ENCODE measurements around the gene CPSF3. TPM values are rescaled to one million over a fixed set of nuclear protein-coding genes. Genes with fewer than 3 reads are reported as not detected.
A peak's percentile ranks its signal among the peaks of the same experiment; 100 is the strongest.

CPSF3 gene
- total and polyA plus RNA-seq, 2 of the 13 experiments (the other 11 are each of a cell fraction or from before 2014, with no cell fraction given): 19.8 to 93.0 TPM

DNA sequence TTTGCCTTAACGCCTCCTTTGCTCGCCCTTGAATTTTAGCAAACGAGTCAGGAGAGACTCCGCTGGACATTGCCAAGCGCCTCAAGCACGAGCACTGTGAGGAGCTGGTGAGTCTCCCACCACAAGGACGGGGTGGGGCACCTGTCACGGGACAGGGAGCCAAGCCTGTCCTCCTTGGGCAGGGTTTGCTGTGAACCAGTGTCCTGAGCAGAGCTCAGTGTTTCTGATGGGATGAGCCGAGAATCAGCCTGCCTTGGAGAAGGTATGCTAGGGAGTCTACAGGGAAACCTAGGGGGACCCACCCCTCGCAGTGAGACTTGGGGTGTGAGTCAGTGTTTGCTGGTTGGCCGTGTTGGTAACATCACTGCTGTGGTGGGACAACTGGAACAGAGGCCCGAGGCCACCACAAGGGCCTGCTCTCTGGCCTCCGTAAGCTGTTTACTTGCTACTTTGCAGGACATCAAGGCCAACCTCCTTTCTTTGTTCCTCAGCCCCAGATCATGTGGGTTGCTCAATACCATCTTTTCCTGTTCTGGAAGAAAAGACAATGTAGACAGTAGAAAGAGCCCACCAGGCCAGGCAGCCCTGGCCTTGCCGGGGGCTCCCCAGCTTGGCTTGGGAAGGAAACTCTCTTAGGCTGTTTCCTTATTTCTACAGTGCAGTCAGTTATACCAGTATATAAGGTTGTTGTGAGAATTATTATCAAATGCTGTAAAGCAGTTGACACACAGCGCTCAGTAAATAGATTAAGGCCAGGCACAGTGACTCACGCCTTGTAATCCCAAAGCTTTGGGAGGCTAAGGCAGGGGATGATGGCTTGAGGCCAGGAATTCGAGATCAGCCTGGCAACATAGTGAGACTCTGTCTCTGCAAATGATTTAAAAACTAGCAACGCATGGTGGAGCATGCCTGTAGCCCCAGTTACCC is 42.5 kb upstream of the CPSF3 start (continued):
- TF ChIP-seq, protein P1, sequence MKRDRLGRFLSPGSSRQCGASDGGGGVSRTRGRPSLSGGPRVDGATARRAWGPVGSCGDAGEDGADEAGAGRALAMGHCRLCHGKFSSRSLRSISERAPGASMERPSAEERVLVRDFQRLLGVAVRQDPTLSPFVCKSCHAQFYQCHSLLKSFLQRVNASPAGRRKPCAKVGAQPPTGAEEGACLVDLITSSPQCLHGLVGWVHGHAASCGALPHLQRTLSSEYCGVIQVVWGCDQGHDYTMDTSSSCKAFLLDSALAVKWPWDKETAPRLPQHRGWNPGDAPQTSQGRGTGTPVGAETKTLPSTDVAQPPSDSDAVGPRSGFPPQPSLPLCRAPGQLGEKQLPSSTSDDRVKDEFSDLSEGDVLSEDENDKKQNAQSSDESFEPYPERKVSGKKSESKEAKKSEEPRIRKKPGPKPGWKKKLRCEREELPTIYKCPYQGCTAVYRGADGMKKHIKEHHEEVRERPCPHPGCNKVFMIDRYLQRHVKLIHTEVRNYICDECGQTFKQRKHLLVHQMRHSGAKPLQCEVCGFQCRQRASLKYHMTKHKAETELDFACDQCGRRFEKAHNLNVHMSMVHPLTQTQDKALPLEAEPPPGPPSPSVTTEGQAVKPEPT (CRISPR knock-in tag; IDR thresholded peaks at IDR 0.05; ENCODE audit: low read depth): peak; percentile 73; the same call in 1 of the 2 replicates
- TF ChIP-seq MXI1 (IDR thresholded peaks at IDR 0.05; ENCODE audit: borderline replicate concordance, low read depth, low read length) (no peak), ZNF496 (CRISPR knock-in tag; IDR thresholded peaks at IDR 0.05; ENCODE audit: insufficient replicate concordance) (no peak), ZNF749 (CRISPR knock-in tag; IDR thresholded peaks at IDR 0.05; ENCODE audit: borderline replicate concordance) (no peak), GATAD1 (CRISPR knock-in tag; IDR thresholded peaks at IDR 0.05) (peak; percentile 47; the same call in 1 of the 2 replicates), NAIF1 (CRISPR knock-in tag; IDR thresholded peaks at IDR 0.05; ENCODE audit: borderline replicate concordance) (no peak), DR1 (CRISPR knock-in tag; IDR thresholded peaks at IDR 0.05) (no peak), RARA (CRISPR knock-in tag; IDR thresholded peaks at IDR 0.05) (peak; percentile 46; the same call in 1 of the 2 replicates), ZZZ3 (CRISPR knock-in tag; IDR thresholded peaks at IDR 0.05; ENCODE audit: borderline replicate concordance) (0 out of 2 replicates have a peak, but pooled peaks have one; percentile 75), PHB2 (IDR thresholded peaks at IDR 0.05; ENCODE audit: partially characterized antibody) (no peak), TCF12 (IDR thresholded peaks at IDR 0.05) (no peak), TCF12 (CRISPR knock-in tag; IDR thresholded peaks at IDR 0.05) (no peak), KAT7 (CRISPR knock-in tag; IDR thresholded peaks at IDR 0.05; ENCODE audit: borderline replicate concordance) (no peak), ZNF616 (CRISPR knock-in tag; IDR thresholded peaks at IDR 0.05; ENCODE audit: low read depth) (no peak)
- TF ChIP-seq, protein P2, sequence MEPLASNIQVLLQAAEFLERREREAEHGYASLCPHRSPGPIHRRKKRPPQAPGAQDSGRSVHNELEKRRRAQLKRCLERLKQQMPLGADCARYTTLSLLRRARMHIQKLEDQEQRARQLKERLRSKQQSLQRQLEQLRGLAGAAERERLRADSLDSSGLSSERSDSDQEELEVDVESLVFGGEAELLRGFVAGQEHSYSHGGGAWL (CRISPR knock-in tag; IDR thresholded peaks at IDR 0.05): no peak
- TF ChIP-seq, protein P3, sequence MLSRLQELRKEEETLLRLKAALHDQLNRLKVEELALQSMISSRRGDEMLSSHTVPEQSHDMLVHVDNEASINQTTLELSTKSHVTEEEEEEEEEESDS (CRISPR knock-in tag; IDR thresholded peaks at IDR 0.05; ENCODE audit: borderline replicate concordance): no peak
- TF ChIP-seq, protein P4, sequence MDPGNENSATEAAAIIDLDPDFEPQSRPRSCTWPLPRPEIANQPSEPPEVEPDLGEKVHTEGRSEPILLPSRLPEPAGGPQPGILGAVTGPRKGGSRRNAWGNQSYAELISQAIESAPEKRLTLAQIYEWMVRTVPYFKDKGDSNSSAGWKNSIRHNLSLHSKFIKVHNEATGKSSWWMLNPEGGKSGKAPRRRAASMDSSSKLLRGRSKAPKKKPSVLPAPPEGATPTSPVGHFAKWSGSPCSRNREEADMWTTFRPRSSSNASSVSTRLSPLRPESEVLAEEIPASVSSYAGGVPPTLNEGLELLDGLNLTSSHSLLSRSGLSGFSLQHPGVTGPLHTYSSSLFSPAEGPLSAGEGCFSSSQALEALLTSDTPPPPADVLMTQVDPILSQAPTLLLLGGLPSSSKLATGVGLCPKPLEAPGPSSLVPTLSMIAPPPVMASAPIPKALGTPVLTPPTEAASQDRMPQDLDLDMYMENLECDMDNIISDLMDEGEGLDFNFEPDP (CRISPR knock-in tag; conservative IDR thresholded peaks at IDR 0.05): no peak
- TF ChIP-seq, protein P5, sequence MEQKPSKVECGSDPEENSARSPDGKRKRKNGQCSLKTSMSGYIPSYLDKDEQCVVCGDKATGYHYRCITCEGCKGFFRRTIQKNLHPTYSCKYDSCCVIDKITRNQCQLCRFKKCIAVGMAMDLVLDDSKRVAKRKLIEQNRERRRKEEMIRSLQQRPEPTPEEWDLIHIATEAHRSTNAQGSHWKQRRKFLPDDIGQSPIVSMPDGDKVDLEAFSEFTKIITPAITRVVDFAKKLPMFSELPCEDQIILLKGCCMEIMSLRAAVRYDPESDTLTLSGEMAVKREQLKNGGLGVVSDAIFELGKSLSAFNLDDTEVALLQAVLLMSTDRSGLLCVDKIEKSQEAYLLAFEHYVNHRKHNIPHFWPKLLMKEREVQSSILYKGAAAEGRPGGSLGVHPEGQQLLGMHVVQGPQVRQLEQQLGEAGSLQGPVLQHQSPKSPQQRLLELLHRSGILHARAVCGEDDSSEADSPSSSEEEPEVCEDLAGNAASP (CRISPR knock-in tag; IDR thresholded peaks at IDR 0.05; ENCODE audit: borderline replicate concordance): peak; percentile 36; the same call in 1 of the 2 replicates
- TF ChIP-seq, protein P6, sequence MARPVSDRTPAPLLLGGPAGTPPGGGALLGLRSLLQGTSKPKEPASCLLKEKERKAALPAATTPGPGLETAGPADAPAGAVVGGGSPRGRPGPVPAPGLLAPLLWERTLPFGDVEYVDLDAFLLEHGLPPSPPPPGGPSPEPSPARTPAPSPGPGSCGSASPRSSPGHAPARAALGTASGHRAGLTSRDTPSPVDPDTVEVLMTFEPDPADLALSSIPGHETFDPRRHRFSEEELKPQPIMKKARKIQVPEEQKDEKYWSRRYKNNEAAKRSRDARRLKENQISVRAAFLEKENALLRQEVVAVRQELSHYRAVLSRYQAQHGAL (CRISPR knock-in tag; IDR thresholded peaks at IDR 0.05; ENCODE audit: not compliant biosample characterization): no peak
- TF ChIP-seq, protein P7, sequence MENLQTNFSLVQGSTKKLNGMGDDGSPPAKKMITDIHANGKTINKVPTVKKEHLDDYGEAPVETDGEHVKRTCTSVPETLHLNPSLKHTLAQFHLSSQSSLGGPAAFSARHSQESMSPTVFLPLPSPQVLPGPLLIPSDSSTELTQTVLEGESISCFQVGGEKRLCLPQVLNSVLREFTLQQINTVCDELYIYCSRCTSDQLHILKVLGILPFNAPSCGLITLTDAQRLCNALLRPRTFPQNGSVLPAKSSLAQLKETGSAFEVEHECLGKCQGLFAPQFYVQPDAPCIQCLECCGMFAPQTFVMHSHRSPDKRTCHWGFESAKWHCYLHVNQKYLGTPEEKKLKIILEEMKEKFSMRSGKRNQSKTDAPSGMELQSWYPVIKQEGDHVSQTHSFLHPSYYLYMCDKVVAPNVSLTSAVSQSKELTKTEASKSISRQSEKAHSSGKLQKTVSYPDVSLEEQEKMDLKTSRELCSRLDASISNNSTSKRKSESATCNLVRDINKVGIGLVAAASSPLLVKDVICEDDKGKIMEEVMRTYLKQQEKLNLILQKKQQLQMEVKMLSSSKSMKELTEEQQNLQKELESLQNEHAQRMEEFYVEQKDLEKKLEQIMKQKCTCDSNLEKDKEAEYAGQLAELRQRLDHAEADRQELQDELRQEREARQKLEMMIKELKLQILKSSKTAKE (CRISPR knock-in tag; IDR thresholded peaks at IDR 0.05; ENCODE audit: borderline replicate concordance): no peak
